ENCODE measurements around the gene LTBR.
"Not testable (repeated sequence)": the region's sequence is repeated elsewhere in the genome, so short reads cannot be mapped to it uniquely, and the experiment has no call there.

Gene LTBR

DNA sequence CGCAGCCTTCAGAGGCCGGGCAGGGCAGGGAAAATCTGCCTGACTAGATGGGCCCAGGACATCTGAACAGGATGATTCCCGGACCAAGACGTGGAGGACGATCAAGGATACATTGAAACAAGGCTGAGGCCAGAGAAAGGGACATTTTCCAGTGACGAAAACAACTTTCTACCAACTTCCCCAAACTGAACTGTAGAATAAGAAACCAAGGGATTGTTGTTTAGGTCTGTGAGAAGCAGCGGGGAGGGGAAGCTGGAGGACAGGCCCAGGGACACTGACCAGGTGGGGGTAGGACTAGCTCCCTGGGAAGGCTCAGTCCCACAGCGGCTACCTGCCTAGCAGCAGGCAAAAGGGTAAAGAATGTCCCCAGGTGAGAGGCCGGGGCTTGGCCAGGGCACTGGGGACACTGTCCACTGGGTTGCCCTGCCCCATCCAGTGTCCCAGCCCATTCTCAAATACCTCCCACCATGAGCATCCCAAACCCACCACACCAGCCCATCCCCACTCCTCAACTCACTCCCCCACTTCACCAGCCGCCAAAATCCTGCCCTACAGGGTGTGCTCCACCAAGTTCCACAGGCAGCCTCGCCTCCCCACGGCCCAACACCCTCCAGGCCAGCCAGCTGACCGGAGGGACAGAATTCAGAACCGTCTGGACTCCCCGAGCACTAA is 43.1 kb upstream of the LTBR start:
- Histone ChIP-seq H3K27me3 (no peaks in the 10 kb centered on the region), H3K27ac (peak overlapping the region; percentile 97), H3K4me1 (ENCODE audit: control insufficient read depth in 1 of 2, insufficient read depth in 1 of 2, low read depth in 1 of 2, low read length in 1 of 2) (peaks cover 63 to 83% of the 10 kb centered on the region in 2 experiments), H3K9me3 (no peaks in the 10 kb centered on the region), H3K4me3 (ENCODE audit: low read depth in 1 of 2, low read length in 1 of 2) (peak overlapping the region; percentile 88 to 94), H3K36me3 (peaks cover 27% of the 10 kb centered on the region)
- TF ChIP-seq, protein P1, sequence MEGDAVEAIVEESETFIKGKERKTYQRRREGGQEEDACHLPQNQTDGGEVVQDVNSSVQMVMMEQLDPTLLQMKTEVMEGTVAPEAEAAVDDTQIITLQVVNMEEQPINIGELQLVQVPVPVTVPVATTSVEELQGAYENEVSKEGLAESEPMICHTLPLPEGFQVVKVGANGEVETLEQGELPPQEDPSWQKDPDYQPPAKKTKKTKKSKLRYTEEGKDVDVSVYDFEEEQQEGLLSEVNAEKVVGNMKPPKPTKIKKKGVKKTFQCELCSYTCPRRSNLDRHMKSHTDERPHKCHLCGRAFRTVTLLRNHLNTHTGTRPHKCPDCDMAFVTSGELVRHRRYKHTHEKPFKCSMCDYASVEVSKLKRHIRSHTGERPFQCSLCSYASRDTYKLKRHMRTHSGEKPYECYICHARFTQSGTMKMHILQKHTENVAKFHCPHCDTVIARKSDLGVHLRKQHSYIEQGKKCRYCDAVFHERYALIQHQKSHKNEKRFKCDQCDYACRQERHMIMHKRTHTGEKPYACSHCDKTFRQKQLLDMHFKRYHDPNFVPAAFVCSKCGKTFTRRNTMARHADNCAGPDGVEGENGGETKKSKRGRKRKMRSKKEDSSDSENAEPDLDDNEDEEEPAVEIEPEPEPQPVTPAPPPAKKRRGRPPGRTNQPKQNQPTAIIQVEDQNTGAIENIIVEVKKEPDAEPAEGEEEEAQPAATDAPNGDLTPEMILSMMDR (IDR thresholded peaks at IDR 0.05): no peak

DNA sequence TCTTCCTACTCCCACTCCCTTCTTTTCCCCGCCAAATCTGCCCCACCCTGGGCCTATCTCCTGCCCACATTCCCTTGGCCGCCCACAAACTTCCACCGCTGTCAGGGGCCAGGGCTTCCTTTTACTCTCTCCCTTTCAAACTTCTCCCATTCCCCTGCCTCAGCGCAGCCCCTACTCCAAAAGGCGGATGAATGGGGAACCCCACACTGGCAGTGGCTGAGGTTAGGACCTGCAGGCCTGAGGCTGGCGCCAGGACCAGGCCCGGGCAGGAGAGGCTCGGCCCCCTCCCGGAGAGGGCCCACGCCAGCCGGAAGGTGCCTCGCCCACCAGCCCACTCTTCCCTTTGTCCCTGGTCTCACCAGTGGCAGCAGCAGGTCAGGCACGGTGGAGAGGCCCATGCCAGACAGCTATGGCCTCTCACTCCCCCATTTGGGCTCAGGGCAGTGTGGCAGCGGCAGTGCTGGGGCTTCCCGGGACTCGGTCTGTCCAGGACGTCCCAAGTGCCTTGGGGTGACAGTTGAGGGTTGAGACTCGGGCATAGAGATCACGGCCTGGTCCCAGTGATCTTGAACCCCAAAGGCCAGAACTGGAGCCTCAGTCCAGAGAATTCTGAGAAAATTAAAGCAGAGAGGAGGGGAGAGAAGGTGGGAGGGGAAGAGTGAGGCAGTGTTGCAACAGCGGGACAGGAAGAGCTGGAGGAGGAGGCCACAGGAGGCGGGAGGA is 42.4 kb upstream of the LTBR start, which contains the start of gene TNFRSF1A:
Gene TNFRSF1A (minus strand): TSS at position 660 of the 723 bp plus-strand sequence. CDS start 262 bp downstream, at position 398.
- H3K4me1 ChIP-seq (ENCODE audit: control insufficient read depth in 1 of 2, insufficient read depth in 1 of 2, low read depth in 1 of 2, low read length in 1 of 2): peaks cover 63 to 83% of the 10 kb centered on the region in 2 experiments
- peak within 1 kb of the TSS; percentile 97 for H3K27ac ChIP-seq
- peak within 1 kb of the TSS; percentile 88 to 94 for H3K4me3 ChIP-seq (ENCODE audit: low read depth in 1 of 2, low read length in 1 of 2)
- H3K27me3 ChIP-seq: no peaks in the 10 kb centered on the region
- TF ChIP-seq, protein P1 (IDR thresholded peaks at IDR 0.05): no peak
- H3K36me3 ChIP-seq: peaks cover 27% of the 10 kb centered on the region
- H3K9me3 ChIP-seq: no peaks in the 10 kb centered on the region

DNA sequence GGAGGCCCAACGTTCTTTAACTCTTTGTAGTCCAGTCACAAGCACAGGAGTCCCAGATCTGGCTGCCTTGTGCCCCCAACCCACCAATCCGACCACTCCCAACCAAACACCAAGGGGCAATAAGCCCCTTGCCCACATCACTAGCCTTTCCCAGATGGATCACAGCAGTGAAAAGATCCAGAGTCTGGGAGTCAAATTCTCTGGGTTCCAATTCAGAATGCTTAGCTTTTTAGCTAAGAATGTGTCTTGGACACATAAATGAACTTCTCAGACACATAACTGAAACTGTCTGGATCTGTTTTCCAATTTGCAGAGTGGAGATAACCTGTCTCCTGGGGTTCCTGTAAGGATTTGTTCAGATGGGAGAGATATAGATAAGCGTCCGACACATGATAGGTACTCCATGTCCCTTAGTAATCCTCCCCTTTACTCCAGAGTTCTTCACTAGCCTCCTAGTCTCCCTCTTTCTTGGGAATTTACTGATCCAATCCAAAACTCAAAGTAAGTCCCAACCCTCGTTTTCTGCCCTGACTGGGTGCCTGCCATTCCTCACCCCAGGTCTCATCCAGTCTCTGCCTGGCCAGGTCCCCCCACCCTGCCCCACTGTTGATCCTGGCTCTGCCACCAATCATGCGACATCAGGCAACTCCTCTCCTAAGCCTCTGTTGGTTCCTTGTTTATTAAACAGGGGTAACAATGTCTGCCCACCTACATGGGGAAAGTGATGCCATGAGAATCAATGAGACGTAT is 41.6 kb upstream of the LTBR start:
- TF ChIP-seq, protein P1 (IDR thresholded peaks at IDR 0.05): no peak
- peak overlapping the region; percentile 97 for H3K27ac ChIP-seq
- peaks cover 64 to 83% of the 10 kb centered on the region in 2 experiments for H3K4me1 ChIP-seq (ENCODE audit: control insufficient read depth in 1 of 2, insufficient read depth in 1 of 2, low read depth in 1 of 2, low read length in 1 of 2)
- H3K36me3 ChIP-seq: peaks cover 24% of the 10 kb centered on the region
- H3K27me3 ChIP-seq: no peaks in the 10 kb centered on the region
- peak overlapping the region; percentile 88 to 94 for H3K4me3 ChIP-seq (ENCODE audit: low read depth in 1 of 2, low read length in 1 of 2)
- no peaks in the 10 kb centered on the region for H3K9me3 ChIP-seq

DNA sequence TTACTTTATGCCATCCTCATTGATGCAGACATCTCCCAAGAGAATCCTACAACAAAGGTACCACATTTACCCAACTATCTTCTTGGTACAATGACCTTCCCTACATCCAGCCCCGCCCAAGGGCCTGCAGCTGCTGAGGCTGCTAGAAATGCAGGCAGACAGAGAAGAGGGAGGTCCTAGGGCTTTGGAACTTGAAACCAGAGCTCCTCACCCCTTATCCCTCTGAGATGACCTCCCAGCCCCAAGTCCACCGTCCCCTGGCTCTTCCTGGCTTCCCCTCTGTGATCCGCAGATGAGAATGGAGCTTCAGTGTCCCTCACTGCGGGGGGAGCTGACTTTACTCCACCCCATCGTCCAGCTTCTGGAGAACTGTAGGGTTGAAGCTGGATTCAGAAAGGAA is 40.4 kb upstream of the LTBR start:
- TF ChIP-seq, protein P1 (IDR thresholded peaks at IDR 0.05): no peak
- Histone ChIP-seq H3K27ac (peak overlapping the region; percentile 97), H3K4me3 (ENCODE audit: low read depth in 1 of 2, low read length in 1 of 2) (no peak overlapping the region), H3K36me3 (peaks cover 13% of the 10 kb centered on the region), H3K9me3 (no peaks in the 10 kb centered on the region), H3K27me3 (no peaks in the 10 kb centered on the region), H3K4me1 (ENCODE audit: control insufficient read depth in 1 of 2, insufficient read depth in 1 of 2, low read depth in 1 of 2, low read length in 1 of 2) (peaks cover 62 to 81% of the 10 kb centered on the region in 2 experiments)

DNA sequence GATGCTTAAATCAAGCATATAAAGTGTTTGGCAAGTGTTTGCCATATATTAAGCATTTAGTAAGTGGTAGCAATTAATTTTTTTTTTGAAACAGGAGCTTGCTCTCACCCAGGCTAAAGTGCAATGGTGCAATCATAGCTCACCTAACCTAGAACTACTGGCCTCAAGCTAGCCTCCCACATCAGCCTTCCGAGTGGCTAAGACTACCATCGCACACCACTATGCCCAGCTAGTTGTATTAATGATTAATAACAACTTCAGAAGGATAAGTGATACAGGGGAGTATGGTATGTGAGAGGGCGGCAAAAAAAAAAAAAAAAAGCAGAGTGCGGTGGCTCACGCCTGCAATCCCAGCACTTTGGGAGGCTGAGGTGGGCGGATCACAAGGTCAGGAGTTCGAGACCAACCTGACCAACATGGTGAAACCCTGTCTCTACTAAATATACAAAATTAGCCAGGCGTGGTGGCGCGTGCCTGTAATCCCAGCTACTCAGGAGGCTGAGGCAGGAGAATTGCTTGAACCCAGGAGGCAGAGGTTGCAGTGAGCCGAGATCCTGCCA is 39.8 kb upstream of the LTBR start:
- not testable (repeated sequence) for H3K27me3 ChIP-seq; H3K9me3 ChIP-seq; H3K4me3 ChIP-seq (ENCODE audit: low read depth in 1 of 2, low read length in 1 of 2); H3K36me3 ChIP-seq
- Histone ChIP-seq H3K27ac (peak overlapping the region; percentile 97), H3K4me1 (ENCODE audit: control insufficient read depth in 1 of 2, insufficient read depth in 1 of 2, low read depth in 1 of 2, low read length in 1 of 2) (peaks cover 56 to 74% of the 10 kb centered on the region in 2 experiments)
